GM12892 (cell line): Measurements from ENCODE around the gene SORBS1.
A peak's percentile ranks its signal among the peaks of the same experiment; 100 is the strongest.

Experiments used
- DNase-seq: peaks from one replicate; pipeline ENCODE4 v3.0.0; 2011; ENCODE audit not compliant: insufficient read length
- FAIRE-seq: peaks from 2 replicates; lab custom pipeline; 2011; peaks lifted over from hg19 to GRCh38; lab: Jason Lieb, UNC
- POLR2A ChIP-seq: IDR thresholded peaks from 2 replicates; pipeline ENCODE4 v1.6.1; 2011; ENCODE audit warnings: low read depth, low read length, control low read depth
- POLR2AphosphoS5 ChIP-seq: IDR thresholded peaks from 2 replicates; pipeline ENCODE4 v1.6.1; 2011; ENCODE audit warnings: low read depth, low read length, control low read depth
- TAF1 ChIP-seq: IDR thresholded peaks from 2 replicates; pipeline ENCODE4 v1.6.1; 2011; ENCODE audit warnings: low read depth, mild to moderate bottlenecking, control low read depth, low read length, borderline replicate concordance

Gene SORBS1

GRCh38 chr10:95520617-95521016, 40.6 kb downstream of the SORBS1 start:
- FAIRE-seq: no peak
- no peak for TF ChIP-seq POLR2A
- no peak for TF ChIP-seq TAF1
- TF ChIP-seq POLR2AphosphoS5: no peak

GRCh38 chr10:95518455-95519452, 42.4 kb downstream of the SORBS1 start:
- TF ChIP-seq POLR2AphosphoS5: no peak
- TF ChIP-seq TAF1: no peak
- TF ChIP-seq POLR2A: no peak
- DNase-seq (no peak), FAIRE-seq (no peak)

More at GRCh38 chr10:95520617-95521016, 40.6 kb downstream of the SORBS1 start:
- DNase-seq: no peak

GRCh38 chr10:95517536-95518454, 43.4 kb downstream of the SORBS1 start:
- peak; percentile 84 for FAIRE-seq
- no peak for TF ChIP-seq TAF1
- no peak for TF ChIP-seq POLR2A
- no peak for TF ChIP-seq POLR2AphosphoS5

GRCh38 chr10:95516774-95517373, 44.3 kb downstream of the SORBS1 start:
- DNase-seq (no peak), FAIRE-seq (no peak)
- TF ChIP-seq POLR2AphosphoS5 (no peak), POLR2A (no peak), TAF1 (no peak)

More at GRCh38 chr10:95517536-95518454, 43.4 kb downstream of the SORBS1 start:
- no peak for DNase-seq

DNA sequence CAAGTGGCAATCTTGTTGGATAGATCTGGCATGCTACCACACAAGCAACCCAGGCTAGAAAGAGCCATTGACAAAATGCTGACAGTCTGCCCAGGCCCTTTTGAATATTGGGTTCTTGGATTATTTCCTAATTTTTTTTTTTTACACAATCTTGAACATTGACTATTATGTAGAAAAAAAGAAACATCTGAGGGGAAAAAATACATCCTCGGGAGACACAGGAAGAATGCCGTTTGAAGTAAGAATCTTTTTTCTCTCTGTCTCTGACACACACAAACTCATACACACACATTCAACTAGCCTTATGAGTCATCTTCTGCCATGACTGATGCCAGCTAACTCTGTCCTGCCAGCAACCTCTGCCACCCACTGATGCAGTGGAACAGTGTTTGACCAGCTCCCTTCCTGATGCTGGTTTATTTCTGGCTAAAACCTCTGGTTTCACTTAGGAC, 47.2 kb downstream of the SORBS1 start:
- DNase-seq (no peak), FAIRE-seq (peak; percentile 36)
- no peak for TF ChIP-seq POLR2A
- no peak for TF ChIP-seq TAF1
- no peak for TF ChIP-seq POLR2AphosphoS5

- no peak for TF ChIP-seq POLR2AphosphoS5
- no peak for TF ChIP-seq TAF1
- no peak for TF ChIP-seq POLR2A
- DNase-seq (no peak), FAIRE-seq (no peak)
These were observed 48.1 kb downstream of the SORBS1 start for GRCh38 chr10:95513008-95513589.

GRCh38 chr10:95511314-95511713, 49.9 kb downstream of the SORBS1 start:
- DNase-seq: no peak
- FAIRE-seq: no peak
- TF ChIP-seq POLR2A: no peak
- TF ChIP-seq TAF1: no peak
- TF ChIP-seq POLR2AphosphoS5: no peak

- FAIRE-seq: no peak
- TF ChIP-seq POLR2AphosphoS5: no peak
- no peak for TF ChIP-seq POLR2A
- no peak for TF ChIP-seq TAF1
- no peak for DNase-seq
These were observed 51.9 kb downstream of the SORBS1 start for GRCh38 chr10:95509251-95509650.

DNA sequence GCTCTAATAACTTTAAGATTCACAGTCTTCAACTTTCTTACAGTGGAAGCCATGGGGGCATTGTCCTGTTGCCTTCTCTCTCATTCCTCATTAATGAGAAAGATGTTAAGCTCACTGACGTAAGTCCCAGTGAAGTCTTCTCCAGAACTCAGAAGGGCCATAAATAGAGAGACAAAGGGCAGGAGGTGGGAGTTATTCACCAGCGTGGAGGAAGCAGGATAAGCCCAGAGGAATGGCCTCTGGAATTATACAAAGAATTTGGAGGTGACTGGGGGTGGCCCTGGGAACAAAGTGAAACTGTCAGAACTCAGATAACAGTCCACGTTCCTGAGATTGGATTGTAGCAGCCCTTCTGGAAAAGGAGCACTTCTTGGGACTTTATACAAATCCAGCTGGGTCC, 52.4 kb downstream of the SORBS1 start:
- TF ChIP-seq POLR2AphosphoS5 (no peak), TAF1 (no peak), POLR2A (no peak)
- FAIRE-seq (no peak), DNase-seq (no peak)

GRCh38 chr10:95506056-95506737, 55.0 kb downstream of the SORBS1 start:
- no peak for TF ChIP-seq POLR2A
- TF ChIP-seq TAF1: no peak
- no peak for TF ChIP-seq POLR2AphosphoS5
- FAIRE-seq: no peak

More at GRCh38 chr10:95506056-95506737, 55.0 kb downstream of the SORBS1 start:
- DNase-seq: no peak
